Pancreas (tissue), 10 donors: ENCODE data around the gene GPR78. TPM values are rescaled to one million over a fixed set of nuclear protein-coding genes. Genes with fewer than 3 reads are reported as not detected.

ENCODE experiments used
- ATAC-seq, 4 donors: fragments of 200-7000 bp; cut with Tn5 transposase; one replicate each; pipeline versions ENCODE4 v1.8.0 to v1.9.1; 2020; ENCODE audit warnings: mild to moderate bottlenecking in 4 of 4, moderate library complexity in 4 of 4
- DNase-seq, 6 donors: peaks; one replicate each; pipeline ENCODE4 v3.0.0-alpha.2; 2020
- FAIRE-seq: peaks from 2 replicates; lab custom pipeline; 2012; peaks lifted over from hg19 to GRCh38; lab: Jason Lieb, UNC
- H3K27ac ChIP-seq, 4 donors: fragments of 200-600 bp; sonication (generic); 1 replicate in 3 of 4; 2 replicates in 1 of 4; pipeline versions ENCODE4 v1.5.0 to v1.8.0; 2020
- H3K27me3 ChIP-seq, 4 donors: fragments of 200-600 bp; one replicate each; pipeline ENCODE4 v1.8.0; 2021
- H3K36me3 ChIP-seq, 3 donors: fragments of 200-600 bp; sonication (generic) in 1 of 3; one replicate each; pipeline versions ENCODE4 v1.5.0 to v1.8.0; 2020 to 2021
- H3K4me1 ChIP-seq, 3 donors: fragments of 200-600 bp; one replicate each; pipeline ENCODE4 v1.8.0; 2021
- H3K4me3 ChIP-seq, 4 donors: fragments of 200-600 bp; sonication (generic) in 2 of 4; one replicate each; pipeline versions ENCODE4 v1.5.0 to v1.8.0; 2020 to 2021
- H3K9me3 ChIP-seq, 4 donors: fragments of 200-600 bp; one replicate each; pipeline ENCODE4 v1.8.0; 2021
- WGBS, 2 donors: extraction: QIAGEN DNeasy Blood & Tissue Kit; methylation state at CpG; one replicate each; pipeline ENCODE4 v1.1.7; 2013; 5-methylcytosine and 5-hydroxymethylcytosine counted together
- intact Hi-C, 3 donors: fragments of 100-400 bp; cut with DNase I; formaldehyde crosslinking; loops; one replicate each; pipeline versions ENCODE4 v1.11.1 to v1.14.2; 2022
- polyA plus RNA-seq, 2 donors: library from polyadenylated mRNA; stranded (reverse); fragments of 200-250 nt; gene quantifications; one replicate each; pipeline ENCODE4 v1.2.3, GENCODE V29; 2013
- total RNA-seq, 6 donors: library from RNA; stranded (reverse); fragmentation: NEBNext Ultra II Directional in 4 of 6; extraction: Animal tissue kit (Norgen Biotek cat#: 25700) in 4 of 6; gene quantifications; one replicate each; pipeline versions ENCODE4 v1.2.1 to v1.2.4, GENCODE V29; 2021 to 2023
- TF ChIP-seq, protein P1 (sequence below), 4 donors: fragments of 200-600 bp; sonication (generic) in 3 of 4; IDR thresholded peaks; one replicate each; pipeline versions ENCODE4 v1.5.0 to v1.8.0; 2021; ENCODE audit warnings: antibody characterized with exemption in 4 of 4
- donor health status: healthy with polysubstance abuse.
- donor health status: DM: no; HTN: no; CAD: no; lungs with moderate emphysema.
- donor health status: DM: no; HTN: no; CAD: no.
- donor health status: control.
- donor health status: control.
- donor health status: Bipolar disorder and iron deficiency.
- donor health status: DM: yes; HTN: yes; CAD: no.
- donor health status: DM: no; HTN: no; CAD: no.
- donor health status: DM: no; HTN: no; CAD: no.
- donor health status: DM: yes; HTN: yes; CAD: no.

GPR78 gene
- total and polyA plus RNA-seq, 8 donors: 0.02 to 0.04 TPM; not detected in 6

- Histone ChIP-seq H3K9me3 (no peaks in the 10 kb centered on the region), H3K36me3 (no peaks in the 10 kb centered on the region), H3K4me1 (no peaks in the 10 kb centered on the region), H3K4me3 (no peak overlapping the region), H3K27me3 (no peaks in the 10 kb centered on the region), H3K27ac (no peak overlapping the region)
- no peak for DNase-seq
- no peak for FAIRE-seq
- no peak for ATAC-seq
- intact Hi-C loops: no loop called here
- WGBS, 2 donors: 68 to 76% methylated on average over 9 of the region's 9 CpGs
- TF ChIP-seq, protein P1, sequence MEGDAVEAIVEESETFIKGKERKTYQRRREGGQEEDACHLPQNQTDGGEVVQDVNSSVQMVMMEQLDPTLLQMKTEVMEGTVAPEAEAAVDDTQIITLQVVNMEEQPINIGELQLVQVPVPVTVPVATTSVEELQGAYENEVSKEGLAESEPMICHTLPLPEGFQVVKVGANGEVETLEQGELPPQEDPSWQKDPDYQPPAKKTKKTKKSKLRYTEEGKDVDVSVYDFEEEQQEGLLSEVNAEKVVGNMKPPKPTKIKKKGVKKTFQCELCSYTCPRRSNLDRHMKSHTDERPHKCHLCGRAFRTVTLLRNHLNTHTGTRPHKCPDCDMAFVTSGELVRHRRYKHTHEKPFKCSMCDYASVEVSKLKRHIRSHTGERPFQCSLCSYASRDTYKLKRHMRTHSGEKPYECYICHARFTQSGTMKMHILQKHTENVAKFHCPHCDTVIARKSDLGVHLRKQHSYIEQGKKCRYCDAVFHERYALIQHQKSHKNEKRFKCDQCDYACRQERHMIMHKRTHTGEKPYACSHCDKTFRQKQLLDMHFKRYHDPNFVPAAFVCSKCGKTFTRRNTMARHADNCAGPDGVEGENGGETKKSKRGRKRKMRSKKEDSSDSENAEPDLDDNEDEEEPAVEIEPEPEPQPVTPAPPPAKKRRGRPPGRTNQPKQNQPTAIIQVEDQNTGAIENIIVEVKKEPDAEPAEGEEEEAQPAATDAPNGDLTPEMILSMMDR (IDR thresholded peaks at IDR 0.05): no peak
These were observed 29.5 kb upstream of the GPR78 start for GRCh38 chr4:8550691-8551090.

DNA sequence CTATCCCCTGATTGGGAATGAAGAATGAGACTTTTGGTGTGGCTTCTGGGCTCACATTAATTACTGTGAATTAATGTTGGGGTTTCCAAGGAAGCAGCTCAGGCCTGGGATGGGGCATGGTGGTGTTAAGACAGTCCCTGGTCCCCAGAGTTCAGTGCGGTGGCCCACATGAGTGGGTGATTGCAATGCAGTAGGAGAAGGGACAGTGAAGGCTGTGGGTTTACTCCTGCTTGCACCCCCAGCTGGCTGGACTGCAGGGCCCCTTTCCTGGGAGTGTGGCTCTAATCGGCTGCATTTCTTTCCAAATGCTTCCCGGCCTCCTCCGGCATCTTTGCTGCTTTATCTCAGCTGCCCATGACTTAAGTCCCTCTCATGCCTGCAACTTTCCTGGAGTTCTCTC lies 28.2 kb upstream of the GPR78 start:
- FAIRE-seq: no peak
- 89 to 94% methylated on average over 4 of the region's 4 CpGs for WGBS, 2 donors

GRCh38 chr4:8552581-8553205 lies 27.5 kb upstream of the GPR78 start:
- peak in 1 of 6 donors; percentile 29 for DNase-seq
- no peak for ATAC-seq
- Histone ChIP-seq H3K27me3 (no peaks in the 10 kb centered on the region), H3K27ac (no peak overlapping the region), H3K36me3 (no peaks in the 10 kb centered on the region), H3K9me3 (no peaks in the 10 kb centered on the region), H3K4me1 (no peaks in the 10 kb centered on the region), H3K4me3 (no peak overlapping the region)
- FAIRE-seq: no peak
- WGBS, 2 donors: 57 to 75% methylated on average over 8 of the region's 8 CpGs
- TF ChIP-seq, protein P1 (IDR thresholded peaks at IDR 0.05): no peak
- intact Hi-C loops: no loop called here

More for the DNA sequence above, 28.2 kb upstream of the GPR78 start:
- Histone ChIP-seq H3K4me3 (no peak overlapping the region), H3K4me1 (no peaks in the 10 kb centered on the region), H3K9me3 (no peaks in the 10 kb centered on the region), H3K27ac (no peak overlapping the region), H3K36me3 (no peaks in the 10 kb centered on the region), H3K27me3 (no peaks in the 10 kb centered on the region)
- DNase-seq: peak in 1 of 6 donors; percentile 21
- no peak for ATAC-seq
- intact Hi-C loops: no loop called here
- TF ChIP-seq, protein P1 (IDR thresholded peaks at IDR 0.05): no peak

DNA sequence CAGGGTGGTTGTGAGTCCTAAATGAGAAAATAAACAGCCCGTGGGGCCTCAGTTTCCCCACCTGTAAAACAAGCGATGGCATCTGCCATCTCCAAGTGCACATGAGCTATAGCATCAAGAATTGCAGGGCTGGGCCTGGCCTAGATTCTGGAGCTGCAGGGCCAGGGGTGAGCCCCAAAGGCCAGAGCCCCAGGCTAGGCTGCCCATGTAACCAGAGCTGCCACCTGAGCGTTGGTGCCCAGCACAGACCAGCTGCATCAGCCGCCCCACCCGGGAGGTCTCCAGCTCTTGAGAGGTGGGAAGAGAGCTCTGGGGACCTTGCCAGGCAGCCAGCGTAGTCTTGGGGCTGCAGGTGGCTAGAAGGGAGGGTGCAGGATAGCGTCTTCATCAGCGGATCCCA lies 27.0 kb upstream of the GPR78 start:
- Histone ChIP-seq H3K27me3 (no peaks in the 10 kb centered on the region), H3K9me3 (no peaks in the 10 kb centered on the region), H3K27ac (no peak overlapping the region), H3K4me1 (no peaks in the 10 kb centered on the region), H3K36me3 (no peaks in the 10 kb centered on the region), H3K4me3 (no peak overlapping the region)
- WGBS, 2 donors: 75% methylated on average over 7 to 8 of the region's 8 CpGs
- DNase-seq (peak in 1 of 6 donors; percentile 45), FAIRE-seq (no peak), ATAC-seq (no peak)
- TF ChIP-seq, protein P1 (IDR thresholded peaks at IDR 0.05): no peak
- intact Hi-C loops: no loop called here

DNA sequence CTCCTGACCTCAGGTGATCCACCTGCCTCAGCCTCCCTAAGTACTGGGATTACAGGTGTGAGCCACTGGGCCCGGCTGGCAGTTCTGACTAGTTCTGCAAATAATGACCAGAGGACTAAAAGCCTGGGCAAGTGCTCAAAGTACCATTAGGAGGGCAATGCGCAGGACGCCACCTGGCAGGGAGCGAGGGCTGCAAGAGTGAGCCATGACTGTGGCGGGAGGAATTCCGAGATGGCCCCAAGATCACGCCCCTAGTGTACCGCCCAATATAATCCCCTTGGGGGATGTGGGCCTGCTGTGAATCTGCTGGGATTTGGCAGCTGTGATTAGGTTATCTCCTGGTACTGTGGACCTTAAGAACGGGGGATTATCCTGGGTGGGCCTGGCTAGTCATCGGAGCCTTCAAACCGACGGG lies 26.2 kb upstream of the GPR78 start:
- H3K36me3 ChIP-seq: no peaks in the 10 kb centered on the region
- 75 to 78% methylated on average over 12 of the region's 12 CpGs for WGBS, 2 donors
- ATAC-seq (no peak), FAIRE-seq (no peak), DNase-seq (peak in 1 of 6 donors; percentile 28)
- TF ChIP-seq, protein P1 (IDR thresholded peaks at IDR 0.05): no peak
- H3K27me3 ChIP-seq: no peaks in the 10 kb centered on the region
- no peak overlapping the region for H3K4me3 ChIP-seq
- no peaks in the 10 kb centered on the region for H3K4me1 ChIP-seq
- no peak overlapping the region for H3K27ac ChIP-seq
- intact Hi-C loops: no loop called here
- H3K9me3 ChIP-seq: no peaks in the 10 kb centered on the region
